Stimulated activated CD8-positive, alpha-beta memory T cell treated with anti-CD3 and anti-CD28 coated beads, Interleukin-12 subunit alpha, Interleukin-12 subunit beta, amount 100 ng/mL, for 1 hour (primary cell): ENCODE data around the gene FOXB2.

ENCODE experiments used
- DNase-seq: peaks from one replicate; pipeline ENCODE4 v3.0.0-alpha.2; 2020; ENCODE audit warnings: low read depth

FOXB2 gene

GRCh38 chr9:77066388-77066787 lies 46.9 kb downstream of the FOXB2 start:
- DNase-seq, result no peak
